Measurements from ENCODE around the gene CHST12.

The CHST12 gene

DNA sequence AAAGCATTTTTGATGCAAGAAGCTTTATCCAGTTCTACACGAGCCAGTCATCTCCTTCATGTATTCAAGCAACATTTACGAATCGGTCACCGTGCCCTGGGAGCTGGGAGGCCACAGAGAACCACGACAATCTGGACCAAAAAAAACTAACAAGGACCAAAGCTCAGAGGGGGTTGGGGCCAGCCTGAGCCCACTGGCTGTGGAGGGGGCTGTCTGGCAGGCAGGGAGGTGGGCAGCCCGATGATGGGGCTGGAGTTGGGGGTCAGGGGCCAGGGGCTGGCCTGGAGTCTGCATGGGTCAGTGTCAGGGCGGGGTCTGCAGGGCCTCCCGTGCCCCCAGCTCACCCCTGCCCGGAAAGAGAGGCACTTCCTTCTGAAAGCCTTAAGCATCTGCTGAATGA lies 85.3 kb downstream of the CHST12 start:
- Histone ChIP-seq H3K4me1 (ENCODE audit: control insufficient read depth, insufficient read depth, low read length) (peaks cover 8% of the 10 kb centered on the region), H3K27ac (ENCODE audit: insufficient read depth, low read depth, low read length, poor library complexity, severe bottlenecking) (no peak overlapping the region), H3K27me3 (ENCODE audit: control insufficient read depth, insufficient read depth, low read length, poor library complexity, severe bottlenecking) (no peaks in the 10 kb centered on the region), H3K9me3 (ENCODE audit: control insufficient read depth, low read length) (no peaks in the 10 kb centered on the region), H3K36me3 (ENCODE audit: control insufficient read depth, insufficient read depth, low read length) (no peaks in the 10 kb centered on the region), H3K4me3 (ENCODE audit: insufficient read depth, low read depth, low read length) (no peak overlapping the region)
- 81 to 82% methylated on average over 9 of the region's 9 CpGs for WGBS, 2 experiments

DNA sequence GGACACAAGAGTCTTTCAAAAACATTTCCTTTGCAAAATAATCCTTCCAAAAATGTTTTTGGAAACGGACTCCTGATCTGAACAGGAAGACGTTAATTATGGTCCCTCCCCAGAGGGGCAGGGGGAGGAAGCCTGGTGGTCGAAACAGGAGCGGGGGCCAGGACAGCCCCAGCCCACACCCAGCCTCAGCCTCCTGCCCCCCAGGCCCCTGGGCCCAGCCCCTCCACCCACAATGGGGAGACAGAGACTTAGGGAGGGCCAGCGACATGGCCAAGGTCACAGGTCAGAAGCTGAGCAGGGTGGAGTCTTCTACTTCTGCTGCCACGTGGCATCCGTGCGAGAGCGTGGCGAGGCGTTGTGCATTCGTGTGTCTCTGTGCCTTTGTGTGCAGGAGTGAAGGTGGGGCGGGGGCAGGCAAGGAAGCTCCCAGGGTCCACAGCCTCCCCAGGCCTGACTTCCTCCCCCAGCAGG lies 86.8 kb downstream of the CHST12 start:
- WGBS, 2 experiments: 94% methylated on average over 13 of the region's 13 CpGs
- peaks cover 22% of the 10 kb centered on the region for H3K4me1 ChIP-seq (ENCODE audit: control insufficient read depth, insufficient read depth, low read length)
- no peak overlapping the region for H3K27ac ChIP-seq (ENCODE audit: insufficient read depth, low read depth, low read length, poor library complexity, severe bottlenecking)
- H3K36me3 ChIP-seq (ENCODE audit: control insufficient read depth, insufficient read depth, low read length): no peaks in the 10 kb centered on the region
- no peak overlapping the region for H3K4me3 ChIP-seq (ENCODE audit: insufficient read depth, low read depth, low read length)
- H3K27me3 ChIP-seq (ENCODE audit: control insufficient read depth, insufficient read depth, low read length, poor library complexity, severe bottlenecking): no peaks in the 10 kb centered on the region
- H3K9me3 ChIP-seq (ENCODE audit: control insufficient read depth, low read length): no peaks in the 10 kb centered on the region

DNA sequence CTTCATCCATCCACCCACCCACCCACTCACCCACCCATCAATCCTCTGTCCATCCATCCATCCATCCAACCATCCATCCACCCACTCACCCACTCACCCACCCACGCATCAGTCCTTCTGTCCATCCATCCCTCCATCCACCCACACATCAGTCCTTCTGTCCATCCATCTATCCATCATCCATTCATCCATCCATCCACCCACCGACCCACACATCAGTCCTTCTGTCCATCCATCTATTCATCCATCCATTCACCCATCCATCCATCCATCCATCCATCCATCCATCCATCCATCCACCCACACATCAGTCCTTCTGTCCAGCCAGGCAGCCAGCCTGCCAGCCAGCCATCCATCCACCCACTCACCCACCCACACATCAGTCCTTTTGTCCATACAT lies 88.6 kb downstream of the CHST12 start:
- Histone ChIP-seq H3K27ac (ENCODE audit: insufficient read depth, low read depth, low read length, poor library complexity, severe bottlenecking) (no peak overlapping the region), H3K4me1 (ENCODE audit: control insufficient read depth, insufficient read depth, low read length) (peaks cover 36% of the 10 kb centered on the region), H3K4me3 (ENCODE audit: insufficient read depth, low read depth, low read length) (no peak overlapping the region), H3K36me3 (ENCODE audit: control insufficient read depth, insufficient read depth, low read length) (no peaks in the 10 kb centered on the region), H3K27me3 (ENCODE audit: control insufficient read depth, insufficient read depth, low read length, poor library complexity, severe bottlenecking) (no peaks in the 10 kb centered on the region), H3K9me3 (ENCODE audit: control insufficient read depth, low read length) (no peaks in the 10 kb centered on the region)
- 94% methylated on average over 2 of the region's 2 CpGs for WGBS, 2 experiments

DNA sequence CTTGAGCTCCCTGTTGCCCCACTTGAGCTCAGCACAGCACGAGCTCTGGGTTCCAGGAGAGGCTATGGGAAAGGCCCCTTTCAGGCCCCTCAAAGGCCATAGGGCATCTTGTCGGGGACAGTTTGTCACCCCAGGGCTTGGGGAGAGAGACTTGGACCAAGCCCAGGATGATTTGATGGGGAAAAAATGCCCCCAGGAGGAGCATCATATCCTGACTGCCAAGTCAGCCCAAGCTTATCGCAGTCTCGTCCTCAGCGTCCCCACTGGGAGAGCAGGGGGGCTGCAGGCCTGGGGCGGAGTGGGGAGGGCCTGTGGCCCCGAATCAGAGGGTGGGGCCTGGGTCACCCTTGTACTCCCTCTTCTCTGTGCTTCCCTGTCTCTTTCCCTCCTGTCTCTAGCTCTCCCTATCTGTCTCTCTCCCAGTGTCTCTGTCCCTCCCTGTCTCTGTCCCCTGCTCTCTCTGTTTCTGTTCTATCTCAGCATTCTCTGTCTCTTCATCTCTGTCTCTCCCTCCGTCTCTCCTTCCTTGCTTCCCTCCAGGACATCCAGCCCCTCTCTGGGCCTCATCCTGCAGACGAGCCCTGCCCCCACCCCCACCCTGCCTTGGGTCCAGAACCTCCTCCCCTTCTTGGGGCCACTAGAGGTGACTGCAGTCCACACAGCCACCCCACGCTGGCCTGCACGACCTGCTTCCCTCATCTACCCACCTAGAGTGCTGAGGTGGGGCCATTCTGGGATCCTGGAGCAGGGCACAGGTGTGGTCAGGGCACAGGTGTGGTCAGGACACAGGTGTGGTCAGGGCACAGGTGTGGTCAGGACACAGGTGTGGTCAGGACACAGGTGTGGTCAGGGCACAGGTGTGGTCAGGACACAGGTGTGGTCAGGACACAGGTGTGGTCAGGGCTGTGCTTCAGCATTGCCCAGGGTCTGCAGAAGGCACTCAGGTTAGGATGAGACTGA lies 90.1 kb downstream of the CHST12 start:
- Histone ChIP-seq H3K9me3 (ENCODE audit: control insufficient read depth, low read length) (no peaks in the 10 kb centered on the region), H3K27ac (ENCODE audit: insufficient read depth, low read depth, low read length, poor library complexity, severe bottlenecking) (no peak overlapping the region), H3K27me3 (ENCODE audit: control insufficient read depth, insufficient read depth, low read length, poor library complexity, severe bottlenecking) (no peaks in the 10 kb centered on the region), H3K36me3 (ENCODE audit: control insufficient read depth, insufficient read depth, low read length) (no peaks in the 10 kb centered on the region), H3K4me1 (ENCODE audit: control insufficient read depth, insufficient read depth, low read length) (peaks cover 51% of the 10 kb centered on the region), H3K4me3 (ENCODE audit: insufficient read depth, low read depth, low read length) (no peak overlapping the region)
- WGBS, 2 experiments: 79 to 83% methylated on average over 11 of the region's 11 CpGs

GRCh38 chr7:2494191-2495130 lies 91.0 kb downstream of the CHST12 start:
- H3K9me3 ChIP-seq (ENCODE audit: control insufficient read depth, low read length): no peaks in the 10 kb centered on the region
- H3K36me3 ChIP-seq (ENCODE audit: control insufficient read depth, insufficient read depth, low read length): no peaks in the 10 kb centered on the region
- H3K4me1 ChIP-seq (ENCODE audit: control insufficient read depth, insufficient read depth, low read length): peaks cover 56% of the 10 kb centered on the region
- H3K4me3 ChIP-seq (ENCODE audit: insufficient read depth, low read depth, low read length): no peak overlapping the region
- H3K27ac ChIP-seq (ENCODE audit: insufficient read depth, low read depth, low read length, poor library complexity, severe bottlenecking): no peak overlapping the region
- H3K27me3 ChIP-seq (ENCODE audit: control insufficient read depth, insufficient read depth, low read length, poor library complexity, severe bottlenecking): no peaks in the 10 kb centered on the region
- WGBS, 2 experiments: 81 to 82% methylated on average over 32 of the region's 32 CpGs

DNA sequence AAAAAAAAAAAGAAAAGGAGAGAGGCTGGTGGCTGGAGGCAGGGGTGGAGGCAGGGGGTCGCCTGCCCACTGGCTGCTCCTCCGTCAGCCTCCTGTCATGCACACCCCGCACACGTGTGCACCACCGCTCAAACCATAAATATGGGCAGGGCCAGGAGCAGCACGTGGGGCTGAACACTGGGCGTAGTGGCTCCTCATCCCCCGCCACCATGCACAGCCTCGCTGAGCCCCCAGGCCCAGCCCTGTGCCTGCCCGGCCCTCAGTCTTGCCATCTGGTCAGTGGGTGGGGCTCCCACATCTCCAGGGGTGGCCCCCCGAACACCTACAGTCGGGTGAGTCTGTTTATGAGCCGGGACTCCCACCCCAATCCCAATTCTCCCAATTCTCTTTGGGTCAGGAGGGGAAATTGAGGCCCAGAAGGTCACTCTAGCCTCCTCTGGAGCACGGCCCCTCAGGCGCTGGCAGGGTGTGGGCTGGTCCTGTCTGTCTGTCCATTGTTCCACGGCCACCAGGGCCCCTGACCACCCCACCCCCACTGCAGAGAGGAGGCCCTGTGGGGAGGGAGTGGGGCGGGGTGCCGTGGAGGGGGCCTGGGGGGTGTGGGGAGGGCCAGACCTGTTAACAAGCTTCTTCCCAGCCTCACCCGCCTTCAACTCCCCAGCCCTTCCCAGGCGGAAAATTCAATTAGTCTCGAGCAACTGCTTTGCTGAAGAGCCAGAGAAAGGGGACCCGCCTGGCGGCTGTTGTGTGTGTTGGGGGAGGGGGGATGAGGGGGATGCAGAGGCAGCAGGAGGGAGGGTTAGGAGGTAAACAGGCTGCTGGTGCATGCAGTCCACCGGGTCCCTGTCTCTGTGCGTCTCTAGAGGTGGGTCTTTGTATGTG lies 92.2 kb downstream of the CHST12 start:
- Histone ChIP-seq H3K4me1 (ENCODE audit: control insufficient read depth, insufficient read depth, low read length) (peaks cover 68% of the 10 kb centered on the region), H3K9me3 (ENCODE audit: control insufficient read depth, low read length) (no peaks in the 10 kb centered on the region), H3K36me3 (ENCODE audit: control insufficient read depth, insufficient read depth, low read length) (no peaks in the 10 kb centered on the region), H3K27ac (ENCODE audit: insufficient read depth, low read depth, low read length, poor library complexity, severe bottlenecking) (peak overlapping the region; percentile 65), H3K27me3 (ENCODE audit: control insufficient read depth, insufficient read depth, low read length, poor library complexity, severe bottlenecking) (no peaks in the 10 kb centered on the region), H3K4me3 (ENCODE audit: insufficient read depth, low read depth, low read length) (no peak overlapping the region)
- 39 to 43% methylated on average over 23 to 25 of the region's 25 CpGs for WGBS, 2 experiments

- peak overlapping the region; percentile 65 for H3K27ac ChIP-seq (ENCODE audit: insufficient read depth, low read depth, low read length, poor library complexity, severe bottlenecking)
- peaks cover 69% of the 10 kb centered on the region for H3K4me1 ChIP-seq (ENCODE audit: control insufficient read depth, insufficient read depth, low read length)
- H3K36me3 ChIP-seq (ENCODE audit: control insufficient read depth, insufficient read depth, low read length): no peaks in the 10 kb centered on the region
- H3K4me3 ChIP-seq (ENCODE audit: insufficient read depth, low read depth, low read length): no peak overlapping the region
- WGBS, 2 experiments: 87 to 89% methylated on average over 9 of the region's 9 CpGs
- H3K9me3 ChIP-seq (ENCODE audit: control insufficient read depth, low read length): no peaks in the 10 kb centered on the region
- H3K27me3 ChIP-seq (ENCODE audit: control insufficient read depth, insufficient read depth, low read length, poor library complexity, severe bottlenecking): no peaks in the 10 kb centered on the region
These were observed 93.0 kb downstream of the CHST12 start for GRCh38 chr7:2496375-2496774.

GRCh38 chr7:2497065-2497464 lies 93.7 kb downstream of the CHST12 start:
- H3K36me3 ChIP-seq (ENCODE audit: control insufficient read depth, insufficient read depth, low read length): no peaks in the 10 kb centered on the region
- no peak overlapping the region for H3K4me3 ChIP-seq (ENCODE audit: insufficient read depth, low read depth, low read length)
- 88 to 96% methylated on average over 3 of the region's 3 CpGs for WGBS, 2 experiments
- H3K9me3 ChIP-seq (ENCODE audit: control insufficient read depth, low read length): no peaks in the 10 kb centered on the region
- H3K27ac ChIP-seq (ENCODE audit: insufficient read depth, low read depth, low read length, poor library complexity, severe bottlenecking): peak overlapping the region; percentile 20
- no peaks in the 10 kb centered on the region for H3K27me3 ChIP-seq (ENCODE audit: control insufficient read depth, insufficient read depth, low read length, poor library complexity, severe bottlenecking)
- peaks cover 73% of the 10 kb centered on the region for H3K4me1 ChIP-seq (ENCODE audit: control insufficient read depth, insufficient read depth, low read length)

- Histone ChIP-seq H3K27ac (ENCODE audit: insufficient read depth, low read depth, low read length, poor library complexity, severe bottlenecking) (peak overlapping the region; percentile 73), H3K9me3 (ENCODE audit: control insufficient read depth, low read length) (no peaks in the 10 kb centered on the region), H3K4me3 (ENCODE audit: insufficient read depth, low read depth, low read length) (no peak overlapping the region), H3K4me1 (ENCODE audit: control insufficient read depth, insufficient read depth, low read length) (peaks cover 74% of the 10 kb centered on the region), H3K36me3 (ENCODE audit: control insufficient read depth, insufficient read depth, low read length) (no peaks in the 10 kb centered on the region), H3K27me3 (ENCODE audit: control insufficient read depth, insufficient read depth, low read length, poor library complexity, severe bottlenecking) (no peaks in the 10 kb centered on the region)
- 53 to 57% methylated on average over 25 of the region's 25 CpGs for WGBS, 2 experiments
These were observed 94.3 kb downstream of the CHST12 start for GRCh38 chr7:2497500-2498336.

Measured in ectodermal cell (in vitro differentiated cells).